ENCODE results near the gene PRDM11.

PRDM11 gene

GRCh38 chr11:45174963-45175362, 28.5 kb downstream of the PRDM11 start:
- TF ChIP-seq CTCF (IDR thresholded peaks at IDR 0.05; ENCODE audit: low read length, missing control alignments): no peak
- H3K4me3 ChIP-seq (replicated peaks; ENCODE audit: low read depth, low read length): no peak overlapping the region

GRCh38 chr11:45176996-45177395, 30.6 kb downstream of the PRDM11 start:
- DNase-seq (ENCODE audit: low read depth): no peak
- no peak overlapping the region for H3K4me3 ChIP-seq (replicated peaks; ENCODE audit: low read depth, low read length)
- TF ChIP-seq CTCF (IDR thresholded peaks at IDR 0.05; ENCODE audit: low read length, missing control alignments): no peak

More at GRCh38 chr11:45174963-45175362, 28.5 kb downstream of the PRDM11 start:
- DNase-seq (ENCODE audit: low read depth): no peak

GRCh38 chr11:45178223-45178622, 31.8 kb downstream of the PRDM11 start:
- no peak for TF ChIP-seq CTCF (IDR thresholded peaks at IDR 0.05; ENCODE audit: low read length, missing control alignments)
- no peak overlapping the region for H3K4me3 ChIP-seq (replicated peaks; ENCODE audit: low read depth, low read length)
- no peak for DNase-seq (ENCODE audit: low read depth)

GRCh38 chr11:45178890-45179671, 32.6 kb downstream of the PRDM11 start:
- H3K4me3 ChIP-seq (replicated peaks; ENCODE audit: low read depth, low read length): no peak overlapping the region
- no peak for TF ChIP-seq CTCF (IDR thresholded peaks at IDR 0.05; ENCODE audit: low read length, missing control alignments)
- DNase-seq (ENCODE audit: low read depth): peak; percentile 57

- no peak for TF ChIP-seq CTCF (IDR thresholded peaks at IDR 0.05; ENCODE audit: low read length, missing control alignments)
- no peak for DNase-seq (ENCODE audit: low read depth)
- peak overlapping the region; percentile 21 for H3K4me3 ChIP-seq (replicated peaks; ENCODE audit: low read depth, low read length)
Measured at GRCh38 chr11:45179686-45180178, 33.3 kb downstream of the PRDM11 start.

- H3K4me3 ChIP-seq (replicated peaks; ENCODE audit: low read depth, low read length): peak overlapping the region; percentile 47
- peak; percentile 29 for TF ChIP-seq CTCF (IDR thresholded peaks at IDR 0.05; ENCODE audit: low read length, missing control alignments)
- no peak for DNase-seq (ENCODE audit: low read depth)
Measured at GRCh38 chr11:45180179-45180847, 33.9 kb downstream of the PRDM11 start.

All from fibroblast of pulmonary artery (primary cell).